HEK293 (cell line): Measurements from ENCODE around the gene SELENOW.
A peak's percentile ranks its signal among the peaks of the same experiment; 100 is the strongest.

Experiments
- CTCF ChIA-PET: fragments of 350-600 bp; formaldehyde crosslinking; extraction: SDS; loops from one replicate; lab custom pipeline; 2021; ENCODE audit warnings: antibody characterized with exemption; lab: Yijun Ruan, JAX
- POLR2A ChIA-PET: fragments of 300-600 bp; formaldehyde crosslinking; extraction: SDS; loops from one replicate; lab custom pipeline; 2020; ENCODE audit warnings: antibody characterized with exemption, inconsistent platforms; lab: Yijun Ruan, JAX
- H3K27ac ChIP-seq: fragments of 200-500 bp; sonication (Bioruptor generic); 2 replicates; pipeline ENCODE4 v1.5.1; 2014; ENCODE audit warnings: low read depth, low read length, control low read depth, inconsistent platforms; ENCODE audit errors: extremely low read depth
- H3K36me3 ChIP-seq, 2 experiments: fragments of 200-500 bp in 1 of 2; sonication (Bioruptor generic) in 1 of 2; 1 replicate in 1 of 2; 2 replicates in 1 of 2; pipeline ENCODE4 v1.5.1; 2014 to 2017; ENCODE audit warnings: inconsistent platforms in 2 of 2, low read length in 2 of 2; ENCODE audit not compliant: control insufficient read depth in 2 of 2, insufficient read depth in 1 of 2
- H3K4me1 ChIP-seq: fragments of 200-500 bp; sonication (Bioruptor generic); 2 replicates; pipeline ENCODE4 v1.5.1; 2014; ENCODE audit warnings: mild to moderate bottlenecking, low read length, inconsistent platforms; ENCODE audit not compliant: control insufficient read depth, insufficient read depth
- H3K4me3 ChIP-seq: 2 replicates; pipeline ENCODE4 v1.5.1; 2011; ENCODE audit warnings: low read depth, mild to moderate bottlenecking, control low read depth, low read length, moderate library complexity
- H3K9me3 ChIP-seq: fragments of 200-500 bp; sonication (Bioruptor generic); 2 replicates; pipeline ENCODE4 v1.5.1; 2014; ENCODE audit warnings: low read depth, low read length, inconsistent platforms; ENCODE audit not compliant: control insufficient read depth, insufficient read depth
- GFI1B ChIP-seq: fragments of 450-650 bp; formaldehyde crosslinking; IDR thresholded peaks from 2 replicates; pipeline ENCODE4 v1.5.1; 2016; ENCODE audit warnings: missing biosample characterization, missing genetic modification characterization
- GLIS1 ChIP-seq: fragments of 450-650 bp; formaldehyde crosslinking; IDR thresholded peaks from 2 replicates; pipeline ENCODE4 v1.5.1; 2016; ENCODE audit warnings: missing biosample characterization, missing genetic modification characterization
- KLF8 ChIP-seq: fragments of 450-650 bp; formaldehyde crosslinking; IDR thresholded peaks from 2 replicates; pipeline ENCODE4 v1.5.1; 2016; ENCODE audit warnings: missing biosample characterization, missing genetic modification characterization
- PRDM1 ChIP-seq: fragments of 450-650 bp; formaldehyde crosslinking; IDR thresholded peaks from 2 replicates; pipeline ENCODE4; 2016; ENCODE audit warnings: missing biosample characterization, missing genetic modification characterization
- SCRT2 ChIP-seq: fragments of 450-650 bp; formaldehyde crosslinking; IDR thresholded peaks from 2 replicates; pipeline ENCODE4 v1.5.1; 2016; ENCODE audit warnings: missing biosample characterization, missing genetic modification characterization
- WT1 ChIP-seq: fragments of 450-650 bp; formaldehyde crosslinking; IDR thresholded peaks from 2 replicates; pipeline ENCODE4 v1.5.1; 2016; ENCODE audit warnings: missing biosample characterization, missing genetic modification characterization
- YY1 ChIP-seq: fragments of 450-650 bp; formaldehyde crosslinking; IDR thresholded peaks from 2 replicates; pipeline ENCODE4 v1.5.1; 2018; ENCODE audit warnings: missing biosample characterization, missing genetic modification characterization
- ZBTB21 ChIP-seq: fragments of 450-650 bp; formaldehyde crosslinking; IDR thresholded peaks from 2 replicates; pipeline ENCODE4 v1.5.1; 2017; ENCODE audit warnings: missing biosample characterization, missing genetic modification characterization
- ZEB2 ChIP-seq: fragments of 450-650 bp; formaldehyde crosslinking; IDR thresholded peaks from 2 replicates; pipeline ENCODE4 v1.5.1; 2016; ENCODE audit warnings: missing biosample characterization, missing genetic modification characterization
- ZNF10 ChIP-seq: fragments of 450-650 bp; formaldehyde crosslinking; IDR thresholded peaks from 2 replicates; pipeline ENCODE4 v1.5.1; 2017; ENCODE audit warnings: missing biosample characterization, missing genetic modification characterization
- ZNF121 ChIP-seq: fragments of 450-650 bp; formaldehyde crosslinking; IDR thresholded peaks from 2 replicates; pipeline ENCODE4 v1.5.1; 2016; ENCODE audit warnings: missing biosample characterization, missing genetic modification characterization
- ZNF16 ChIP-seq: fragments of 450-650 bp; formaldehyde crosslinking; IDR thresholded peaks from 2 replicates; pipeline ENCODE4 v1.5.1; 2016; ENCODE audit warnings: low read depth, missing biosample characterization, missing genetic modification characterization
- ZNF223 ChIP-seq: fragments of 450-650 bp; formaldehyde crosslinking; IDR thresholded peaks from 2 replicates; pipeline ENCODE4 v1.5.1; 2016; ENCODE audit warnings: missing biosample characterization, missing genetic modification characterization
- ZNF24 ChIP-seq: fragments of 450-650 bp; formaldehyde crosslinking; IDR thresholded peaks from 2 replicates; pipeline ENCODE4 v1.5.1; 2016; ENCODE audit warnings: missing biosample characterization, missing genetic modification characterization
- ZNF302 ChIP-seq: fragments of 450-650 bp; formaldehyde crosslinking; IDR thresholded peaks from 2 replicates; pipeline ENCODE4 v1.5.1; 2016; ENCODE audit warnings: missing biosample characterization, missing genetic modification characterization, low read depth
- ZNF341 ChIP-seq: fragments of 450-650 bp; formaldehyde crosslinking; IDR thresholded peaks from 2 replicates; pipeline ENCODE4; 2016; ENCODE audit warnings: low read depth, missing biosample characterization, missing genetic modification characterization
- ZNF621 ChIP-seq: fragments of 450-650 bp; formaldehyde crosslinking; IDR thresholded peaks from 2 replicates; pipeline ENCODE4 v1.5.1; 2017; ENCODE audit warnings: missing biosample characterization, missing genetic modification characterization
- ZNF660 ChIP-seq: fragments of 450-650 bp; IDR thresholded peaks from 2 replicates; pipeline ENCODE4 v1.5.1; 2018; ENCODE audit warnings: missing biosample characterization, mild to moderate bottlenecking, missing genetic modification characterization
- ZNF768 ChIP-seq: fragments of 450-650 bp; formaldehyde crosslinking; IDR thresholded peaks from 2 replicates; pipeline ENCODE4 v1.5.1; 2018; ENCODE audit warnings: missing biosample characterization, mild to moderate bottlenecking, missing genetic modification characterization
- ZNF791 ChIP-seq: fragments of 450-650 bp; formaldehyde crosslinking; IDR thresholded peaks from 2 replicates; pipeline ENCODE4 v1.5.1; 2016; ENCODE audit warnings: missing biosample characterization, missing genetic modification characterization
- ZXDB ChIP-seq: fragments of 450-650 bp; formaldehyde crosslinking; IDR thresholded peaks from 2 replicates; pipeline ENCODE4 v1.5.1; 2016; ENCODE audit warnings: missing biosample characterization, missing genetic modification characterization
- TF ChIP-seq, protein P1 (sequence below): fragments of 450-650 bp; formaldehyde crosslinking; IDR thresholded peaks from 2 replicates; pipeline ENCODE4 v1.5.1; 2016; ENCODE audit warnings: missing biosample characterization, missing genetic modification characterization
- TF ChIP-seq, protein P2 (sequence below): sonication (generic); formaldehyde crosslinking; IDR thresholded peaks from 2 replicates; pipeline ENCODE4 v1.8.1; 2022; ENCODE audit warnings: mild to moderate bottlenecking, moderate library complexity, missing genetic modification reagents
- TF ChIP-seq, protein P3 (sequence below): fragments of 450-650 bp; formaldehyde crosslinking; IDR thresholded peaks from 2 replicates; pipeline ENCODE4 v1.5.0; 2017; ENCODE audit warnings: missing biosample characterization, missing genetic modification characterization, borderline replicate concordance

The SELENOW gene

DNA sequence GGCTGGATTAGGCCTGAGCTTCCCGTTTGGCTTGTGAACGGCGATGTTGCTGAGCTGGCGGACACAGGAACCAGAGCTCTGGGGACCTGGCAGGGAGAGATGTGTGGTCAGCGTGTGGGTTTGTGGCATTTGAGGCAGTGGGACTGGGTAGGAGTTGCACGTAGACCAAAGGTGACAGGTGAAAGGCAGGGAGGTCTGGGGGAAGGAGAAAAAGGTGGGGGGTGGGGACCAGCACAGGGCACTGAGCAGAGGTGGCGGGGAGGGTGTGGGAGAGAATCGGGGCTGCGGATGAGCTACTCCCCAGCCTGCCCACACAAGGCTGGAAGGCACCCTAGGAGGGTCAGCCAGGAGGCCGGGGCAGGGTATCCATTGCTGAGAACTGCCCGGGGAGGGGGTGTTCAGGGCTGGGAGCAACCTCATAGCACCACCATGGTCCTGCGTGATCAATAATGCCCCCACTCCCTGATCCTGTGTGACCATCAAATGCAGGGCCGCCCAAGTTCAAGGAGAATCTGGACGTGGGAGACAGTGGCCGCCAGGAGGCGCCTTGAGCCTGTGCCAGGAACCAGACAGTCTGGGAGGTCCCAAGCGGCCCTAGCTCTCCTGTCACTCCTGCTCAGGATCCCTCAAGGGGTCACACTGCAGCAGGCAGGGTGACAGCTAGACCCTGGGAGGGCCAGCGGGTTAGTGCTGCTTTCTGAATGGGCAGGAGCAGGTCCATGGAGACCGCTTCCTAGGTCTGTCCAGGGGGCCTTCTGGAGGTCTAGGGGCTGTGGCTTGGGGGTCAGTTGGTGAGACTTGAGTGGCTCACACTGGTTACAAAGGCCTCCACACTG is 12.8 kb upstream of the SELENOW start (continued):
- TF ChIP-seq, protein P1, sequence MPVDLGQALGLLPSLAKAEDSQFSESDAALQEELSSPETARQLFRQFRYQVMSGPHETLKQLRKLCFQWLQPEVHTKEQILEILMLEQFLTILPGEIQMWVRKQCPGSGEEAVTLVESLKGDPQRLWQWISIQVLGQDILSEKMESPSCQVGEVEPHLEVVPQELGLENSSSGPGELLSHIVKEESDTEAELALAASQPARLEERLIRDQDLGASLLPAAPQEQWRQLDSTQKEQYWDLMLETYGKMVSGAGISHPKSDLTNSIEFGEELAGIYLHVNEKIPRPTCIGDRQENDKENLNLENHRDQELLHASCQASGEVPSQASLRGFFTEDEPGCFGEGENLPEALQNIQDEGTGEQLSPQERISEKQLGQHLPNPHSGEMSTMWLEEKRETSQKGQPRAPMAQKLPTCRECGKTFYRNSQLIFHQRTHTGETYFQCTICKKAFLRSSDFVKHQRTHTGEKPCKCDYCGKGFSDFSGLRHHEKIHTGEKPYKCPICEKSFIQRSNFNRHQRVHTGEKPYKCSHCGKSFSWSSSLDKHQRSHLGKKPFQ (tag by site-specific recombination), result no peak
- TF ChIP-seq WT1 (tag by site-specific recombination) (no peak), SCRT2 (tag by site-specific recombination) (no peak)
- TF ChIP-seq, protein P2, sequence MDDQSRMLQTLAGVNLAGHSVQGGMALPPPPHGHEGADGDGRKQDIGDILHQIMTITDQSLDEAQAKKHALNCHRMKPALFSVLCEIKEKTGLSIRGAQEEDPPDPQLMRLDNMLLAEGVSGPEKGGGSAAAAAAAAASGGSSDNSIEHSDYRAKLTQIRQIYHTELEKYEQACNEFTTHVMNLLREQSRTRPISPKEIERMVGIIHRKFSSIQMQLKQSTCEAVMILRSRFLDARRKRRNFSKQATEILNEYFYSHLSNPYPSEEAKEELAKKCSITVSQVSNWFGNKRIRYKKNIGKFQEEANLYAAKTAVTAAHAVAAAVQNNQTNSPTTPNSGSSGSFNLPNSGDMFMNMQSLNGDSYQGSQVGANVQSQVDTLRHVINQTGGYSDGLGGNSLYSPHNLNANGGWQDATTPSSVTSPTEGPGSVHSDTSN (CRISPR knock-in tag), result 0 out of 2 replicates have a peak, but pooled peaks have one; percentile 40

DNA sequence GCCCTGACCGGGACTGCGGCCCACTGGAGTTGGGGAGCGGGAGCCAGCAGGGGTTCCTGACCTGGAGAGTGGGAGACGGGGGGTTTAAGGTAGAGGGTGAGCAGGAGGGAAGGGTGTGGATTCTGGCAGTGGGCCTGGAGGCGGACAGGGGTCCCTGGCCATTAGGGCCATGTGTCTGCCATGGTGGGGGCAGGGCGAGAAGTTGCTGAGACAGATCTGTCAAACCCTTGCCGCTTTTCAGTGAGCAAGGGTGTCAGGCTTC is 12.2 kb upstream of the SELENOW start:
- H3K4me3 ChIP-seq, result no peak overlapping the region
- TF ChIP-seq ZXDB (tag by site-specific recombination) (no peak), GFI1B (tag by site-specific recombination) (no peak), ZNF341 (tag by site-specific recombination) (no peak), GLIS1 (tag by site-specific recombination) (no peak; the same call in 1 of the 2 replicates), ZNF24 (tag by site-specific recombination) (no peak)
- ChIA-PET CTCF (interaction anchor here (0.7 to 8.2 kb wide), 17 partner anchors 9 to 1052 kb away, joined by 3 to 197 read pairs (median 6); partner anchors contain the start of genes EHD2 and NOP53), POLR2A (interaction anchor here (2.3 kb wide), 1 partner anchor 11 kb away, joined by 6 read pairs; no protein-coding TSS in a partner anchor)
- no peaks in the 10 kb centered on the region for H3K9me3 ChIP-seq
- H3K4me1 ChIP-seq, result no peaks in the 10 kb centered on the region
- no peaks in the 10 kb centered on the region for H3K36me3 ChIP-seq
- H3K27ac ChIP-seq, result no peak overlapping the region

DNA sequence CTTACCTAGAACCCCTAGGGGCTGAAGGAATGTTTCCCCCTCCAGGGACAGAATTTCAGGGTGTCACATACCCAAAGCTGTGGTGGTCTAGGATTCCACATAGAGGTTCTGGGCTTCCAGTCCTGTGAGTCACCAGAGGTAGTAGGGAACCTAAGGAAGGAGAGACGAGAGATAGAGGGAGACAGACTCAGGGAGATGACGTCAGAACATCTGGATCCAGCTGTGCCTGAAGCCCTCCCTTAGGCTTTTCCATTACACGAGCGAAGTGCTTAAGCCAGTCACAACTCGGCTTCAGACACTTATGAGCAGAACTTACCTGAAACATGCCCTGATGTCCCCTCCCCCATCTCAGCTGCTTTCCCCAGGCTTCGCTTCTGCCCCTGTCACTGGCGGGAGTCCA is 11.8 kb upstream of the SELENOW start:
- H3K4me3 ChIP-seq, result no peak overlapping the region
- CTCF ChIA-PET, result interaction anchor here (0.7 to 8.2 kb wide), 12 partner anchors 9 to 330 kb away, joined by 3 to 197 read pairs (median 10); partner anchors contain the start of gene NOP53
- TF ChIP-seq ZEB2 (tag by site-specific recombination), result no peak
- no peak for TF ChIP-seq YY1 (tag by site-specific recombination)
- TF ChIP-seq ZNF10, result no peak
- no peak for TF ChIP-seq ZNF660
- TF ChIP-seq ZNF121 (tag by site-specific recombination), result no peak
- no peak for TF ChIP-seq PRDM1 (tag by site-specific recombination)
- TF ChIP-seq KLF8 (tag by site-specific recombination), result no peak
- TF ChIP-seq ZNF621 (tag by site-specific recombination), result no peak
- TF ChIP-seq ZNF302 (tag by site-specific recombination), result no peak
- no peak for TF ChIP-seq ZNF768 (tag by site-specific recombination)
- no peak for TF ChIP-seq ZBTB21 (tag by site-specific recombination)
- no peak for TF ChIP-seq ZNF223 (tag by site-specific recombination)
- no peak for TF ChIP-seq ZNF16 (tag by site-specific recombination)
- TF ChIP-seq, protein P3, sequence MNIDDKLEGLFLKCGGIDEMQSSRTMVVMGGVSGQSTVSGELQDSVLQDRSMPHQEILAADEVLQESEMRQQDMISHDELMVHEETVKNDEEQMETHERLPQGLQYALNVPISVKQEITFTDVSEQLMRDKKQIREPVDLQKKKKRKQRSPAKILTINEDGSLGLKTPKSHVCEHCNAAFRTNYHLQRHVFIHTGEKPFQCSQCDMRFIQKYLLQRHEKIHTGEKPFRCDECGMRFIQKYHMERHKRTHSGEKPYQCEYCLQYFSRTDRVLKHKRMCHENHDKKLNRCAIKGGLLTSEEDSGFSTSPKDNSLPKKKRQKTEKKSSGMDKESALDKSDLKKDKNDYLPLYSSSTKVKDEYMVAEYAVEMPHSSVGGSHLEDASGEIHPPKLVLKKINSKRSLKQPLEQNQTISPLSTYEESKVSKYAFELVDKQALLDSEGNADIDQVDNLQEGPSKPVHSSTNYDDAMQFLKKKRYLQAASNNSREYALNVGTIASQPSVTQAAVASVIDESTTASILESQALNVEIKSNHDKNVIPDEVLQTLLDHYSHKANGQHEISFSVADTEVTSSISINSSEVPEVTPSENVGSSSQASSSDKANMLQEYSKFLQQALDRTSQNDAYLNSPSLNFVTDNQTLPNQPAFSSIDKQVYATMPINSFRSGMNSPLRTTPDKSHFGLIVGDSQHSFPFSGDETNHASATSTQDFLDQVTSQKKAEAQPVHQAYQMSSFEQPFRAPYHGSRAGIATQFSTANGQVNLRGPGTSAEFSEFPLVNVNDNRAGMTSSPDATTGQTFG (tag by site-specific recombination), result no peak
- TF ChIP-seq ZNF791 (tag by site-specific recombination), result no peak
- TF ChIP-seq, all 188 proteins: peak for 0
- Histone ChIP-seq H3K9me3 (no peaks in the 10 kb centered on the region), H3K36me3 (no peaks in the 10 kb centered on the region), H3K27ac (no peak overlapping the region), H3K4me1 (no peaks in the 10 kb centered on the region)
- POLR2A ChIA-PET, result interaction anchor here (1.3 kb wide), 1 partner anchor 11 kb away, joined by 8 read pairs; no protein-coding TSS in a partner anchor
